Natural killer cell (primary cell): ENCODE data around the gene LSM14A. TPM values are rescaled to one million over a fixed set of nuclear protein-coding genes. Genes with fewer than 3 reads are reported as not detected.

Experiments used
- ATAC-seq, 3 donors: fragments of 150-1000 bp in 2 of 3; fragments of 200-7000 bp in 1 of 3; cut with Tn5 transposase; 1 replicate in 1 of 3; 2 replicates in 2 of 3; pipeline ENCODE4 v1.10.0; 2021; ENCODE audit warnings: mild to moderate bottlenecking in 2 of 3, moderate library complexity in 2 of 3
- DNase-seq, 2 donors: peaks; one replicate each; pipeline versions ENCODE4 v3.0.0 to v3.0.0-alpha.2; 2013 to 2021; ENCODE audit warnings: mixed read lengths in 1 of 2
- H3K27ac ChIP-seq: one replicate; pipeline ENCODE4 v1.5.1; 2013; ENCODE audit warnings: mild to moderate bottlenecking, low read length
- H3K27me3 ChIP-seq: one replicate; pipeline ENCODE4 v1.6.1; 2013; ENCODE audit warnings: low read length; ENCODE audit not compliant: control insufficient read depth, insufficient read depth
- H3K36me3 ChIP-seq: one replicate; pipeline ENCODE4 v1.6.1; 2013; ENCODE audit warnings: low read length; ENCODE audit not compliant: control insufficient read depth, insufficient read depth
- H3K4me1 ChIP-seq: one replicate; pipeline ENCODE4 v1.6.1; 2013; ENCODE audit warnings: low read length; ENCODE audit not compliant: control insufficient read depth, insufficient read depth
- H3K4me3 ChIP-seq: one replicate; pipeline ENCODE4 v1.5.1; 2013; ENCODE audit warnings: low read length
- H3K9me3 ChIP-seq: one replicate; pipeline ENCODE4 v1.6.1; 2013; ENCODE audit warnings: low read length; ENCODE audit not compliant: control insufficient read depth, insufficient read depth
- H3K27ac Mint-ChIP-seq, 2 donors: one replicate each; pipeline ENCODE4 v1.8.0; 2022; ENCODE audit warnings: mild to moderate bottlenecking in 2 of 2, mixed read lengths in 2 of 2, moderate library complexity in 1 of 2
- H3K27me3 Mint-ChIP-seq, 2 donors: one replicate each; pipeline ENCODE4 v1.8.0; 2022; ENCODE audit warnings: low read depth in 2 of 2, mixed read lengths in 2 of 2
- H3K36me3 Mint-ChIP-seq: one replicate; pipeline ENCODE4 v1.8.0; 2022; ENCODE audit warnings: mixed read lengths
- H3K4me1 Mint-ChIP-seq, 2 donors: one replicate each; pipeline ENCODE4 v1.8.0; 2022; ENCODE audit warnings: mixed read lengths in 2 of 2
- H3K4me3 Mint-ChIP-seq: one replicate; pipeline ENCODE4 v1.8.0; 2022; ENCODE audit warnings: mild to moderate bottlenecking, moderate library complexity, mixed read lengths
- H3K9me3 Mint-ChIP-seq, 2 donors: one replicate each; pipeline ENCODE4 v1.8.0; 2022; ENCODE audit warnings: mixed read lengths in 2 of 2
- WGBS: methylation state at CpG from one replicate; pipeline ENCODE4 v1.1.7; 2013; ENCODE audit warnings: missing lambda C conversion rate; ENCODE audit not compliant: insufficient coverage; 5-methylcytosine and 5-hydroxymethylcytosine counted together
- intact Hi-C: fragments of 100-400 bp; cut with micrococcal nuclease; formaldehyde crosslinking; loops from one replicate; pipeline ENCODE4 v1.14.2; 2022
- total RNA-seq, 4 donors: library from RNA; stranded (reverse); fragments of 120-200 nt in 1 of 4; gene quantifications; one replicate each; pipeline versions ENCODE4 v1.2.3 to v1.2.4, GENCODE V29; 2013 to 2022
- TF ChIP-seq, protein P1 (sequence below): fragments of 200-600 bp; IDR thresholded peaks from one replicate; pipeline ENCODE4 v1.8.0; 2022; ENCODE audit warnings: antibody characterized with exemption

LSM14A gene
- total RNA-seq, 3 donors from 2014 or later (not counting 1 experiment from before 2014, with no cell fraction given) = 201 to 246 (median 202) TPM

DNA sequence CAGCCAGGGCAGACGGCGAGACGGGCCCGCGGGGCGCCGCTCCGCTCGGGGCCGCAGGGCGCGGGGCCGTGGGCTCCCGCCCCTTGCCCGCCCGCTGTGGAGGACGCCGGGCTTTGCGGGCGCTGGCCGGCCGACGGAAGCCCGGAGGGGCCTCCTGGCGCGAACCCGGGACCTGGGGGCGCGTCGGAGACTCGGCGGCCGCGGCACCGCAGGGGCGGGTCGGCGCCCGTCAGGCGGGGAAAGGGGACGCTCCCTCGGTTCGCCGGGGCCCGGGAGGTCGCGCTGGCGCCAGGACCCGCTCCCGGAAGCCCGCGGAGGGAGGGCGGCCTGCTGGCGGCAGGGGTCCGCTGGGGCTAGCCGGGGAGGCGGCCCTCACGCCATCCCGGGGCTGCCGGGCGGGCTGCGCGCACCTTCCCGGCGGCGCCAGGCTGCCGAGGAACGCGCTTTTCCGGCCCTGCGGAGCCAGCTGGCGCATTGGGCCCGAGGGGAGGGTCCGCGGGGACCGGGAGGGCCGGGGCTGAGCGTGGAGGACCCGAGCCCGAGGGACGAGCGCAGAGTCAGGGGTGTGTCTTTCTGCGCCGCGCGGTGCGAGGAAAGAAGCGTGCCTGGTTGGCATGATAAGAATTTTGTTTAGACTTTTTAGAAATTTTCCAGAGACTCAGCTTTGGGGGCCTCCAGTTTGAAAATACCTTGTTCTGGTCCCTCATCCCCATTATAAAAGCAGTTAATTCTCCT is 82.6 kb downstream of the LSM14A start:
- Histone ChIP-seq H3K36me3 (no peaks in the 10 kb centered on the region), H3K27me3 (no peaks in the 10 kb centered on the region), H3K9me3 (no peaks in the 10 kb centered on the region), H3K4me1 (peaks cover 13% of the 10 kb centered on the region), H3K4me3 (peak overlapping the region; percentile 51), H3K27ac (peak overlapping the region; percentile 43)
- Mint-ChIP-seq H3K4me1 (peaks cover 18 to 24% of the 10 kb centered on the region in 2 donors), H3K4me3 (peak overlapping the region; percentile 83), H3K27me3 (no peaks in the 10 kb centered on the region), H3K36me3 (no peaks in the 10 kb centered on the region), H3K9me3 (no peaks in the 10 kb centered on the region), H3K27ac (peak overlapping the region; percentile 75 to 98)
- ATAC-seq (peak; percentile 62 to 70 (median 68)), DNase-seq (peak; percentile 52 to 55)
- intact Hi-C loops = loop anchor here (2.0 to 5.0 kb wide), 2 partner anchors 70 to 82 kb away; no protein-coding TSS in a partner anchor
- under 1% methylated on average over 88 of the region's 88 CpGs for WGBS
- TF ChIP-seq, protein P1, sequence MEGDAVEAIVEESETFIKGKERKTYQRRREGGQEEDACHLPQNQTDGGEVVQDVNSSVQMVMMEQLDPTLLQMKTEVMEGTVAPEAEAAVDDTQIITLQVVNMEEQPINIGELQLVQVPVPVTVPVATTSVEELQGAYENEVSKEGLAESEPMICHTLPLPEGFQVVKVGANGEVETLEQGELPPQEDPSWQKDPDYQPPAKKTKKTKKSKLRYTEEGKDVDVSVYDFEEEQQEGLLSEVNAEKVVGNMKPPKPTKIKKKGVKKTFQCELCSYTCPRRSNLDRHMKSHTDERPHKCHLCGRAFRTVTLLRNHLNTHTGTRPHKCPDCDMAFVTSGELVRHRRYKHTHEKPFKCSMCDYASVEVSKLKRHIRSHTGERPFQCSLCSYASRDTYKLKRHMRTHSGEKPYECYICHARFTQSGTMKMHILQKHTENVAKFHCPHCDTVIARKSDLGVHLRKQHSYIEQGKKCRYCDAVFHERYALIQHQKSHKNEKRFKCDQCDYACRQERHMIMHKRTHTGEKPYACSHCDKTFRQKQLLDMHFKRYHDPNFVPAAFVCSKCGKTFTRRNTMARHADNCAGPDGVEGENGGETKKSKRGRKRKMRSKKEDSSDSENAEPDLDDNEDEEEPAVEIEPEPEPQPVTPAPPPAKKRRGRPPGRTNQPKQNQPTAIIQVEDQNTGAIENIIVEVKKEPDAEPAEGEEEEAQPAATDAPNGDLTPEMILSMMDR = no peak

DNA sequence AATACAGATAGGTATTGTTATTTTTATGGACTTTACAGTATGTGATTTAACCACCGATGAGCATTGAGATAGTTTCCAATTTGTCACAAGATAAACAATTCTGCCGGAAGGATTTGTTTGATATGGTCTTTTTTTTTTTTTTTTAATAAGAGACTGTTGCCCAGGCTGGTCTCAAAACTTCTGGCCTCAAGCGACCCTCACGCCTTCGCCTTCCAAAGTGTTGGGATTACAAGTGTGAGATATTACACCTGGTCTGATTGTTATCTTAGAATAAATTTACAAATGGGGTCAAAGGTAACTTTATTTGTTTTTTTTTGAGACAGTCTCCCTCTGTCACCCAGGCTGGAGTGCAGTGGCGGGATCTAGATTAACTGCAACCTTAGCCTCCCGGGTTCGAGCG is 83.2 kb downstream of the LSM14A start:
- H3K9me3 ChIP-seq = no peaks in the 10 kb centered on the region
- no peaks in the 10 kb centered on the region for H3K36me3 ChIP-seq
- H3K4me1 ChIP-seq = peaks cover 13% of the 10 kb centered on the region
- H3K4me3 ChIP-seq = peak overlapping the region; percentile 51
- WGBS = 59% methylated on average over 9 of the region's 9 CpGs
- H3K27me3 ChIP-seq = no peaks in the 10 kb centered on the region
- ATAC-seq = no peak
- no peak for DNase-seq
- TF ChIP-seq, protein P1 = no peak
- Mint-ChIP-seq H3K27me3 (no peaks in the 10 kb centered on the region), H3K4me3 (peak overlapping the region; percentile 83), H3K9me3 (no peaks in the 10 kb centered on the region), H3K27ac (peak overlapping the region; percentile 45 to 75), H3K36me3 (no peaks in the 10 kb centered on the region), H3K4me1 (peaks cover 20 to 25% of the 10 kb centered on the region in 2 donors)
- no peak overlapping the region for H3K27ac ChIP-seq
- intact Hi-C loops = loop anchor here (2.0 kb wide), 1 partner anchor 71 kb away; no protein-coding TSS in a partner anchor

DNA sequence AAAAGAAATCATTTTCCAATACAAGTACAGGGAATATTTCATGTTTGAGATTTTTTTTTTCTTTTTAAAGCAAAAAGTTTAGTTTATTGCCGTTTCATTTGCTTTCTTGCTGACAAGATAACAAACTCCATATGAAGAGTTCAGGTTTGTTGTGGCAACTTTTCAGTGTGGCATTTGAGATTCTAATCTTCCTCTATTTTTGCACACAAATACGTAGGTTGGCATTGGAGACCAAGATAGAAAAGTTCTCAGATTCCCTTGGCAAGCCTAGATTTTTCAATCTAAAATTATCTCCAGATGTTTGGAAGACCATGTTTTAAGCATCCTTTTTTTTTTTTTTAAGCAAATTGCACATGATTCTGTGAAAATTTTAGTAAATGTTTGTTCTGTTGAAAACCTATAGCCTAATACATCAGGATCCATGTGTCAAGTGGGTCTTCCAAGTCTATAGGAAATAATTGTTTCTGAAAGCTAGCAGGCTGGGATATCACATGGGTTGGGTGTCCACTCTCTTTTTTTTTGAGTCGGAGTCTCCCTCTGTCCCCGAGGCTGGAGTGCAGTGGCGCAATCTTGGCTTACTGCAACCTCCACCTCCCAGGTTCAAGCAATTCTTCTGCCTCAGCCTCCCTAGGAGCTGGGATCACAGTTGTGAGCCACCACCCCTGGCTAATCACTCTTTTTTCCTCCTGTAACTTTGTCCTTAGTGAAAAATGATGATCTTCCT is 84.7 kb downstream of the LSM14A start:
- Histone ChIP-seq H3K27me3 (no peaks in the 10 kb centered on the region), H3K9me3 (no peaks in the 10 kb centered on the region), H3K4me1 (peaks cover 13% of the 10 kb centered on the region), H3K4me3 (no peak overlapping the region), H3K36me3 (no peaks in the 10 kb centered on the region), H3K27ac (no peak overlapping the region)
- intact Hi-C loops = no loop called here
- 96% methylated on average over 4 of the region's 5 CpGs for WGBS
- TF ChIP-seq, protein P1 = no peak
- ATAC-seq = no peak
- Mint-ChIP-seq H3K36me3 (no peaks in the 10 kb centered on the region), H3K27ac (peak overlapping the region; percentile 0 to 50), H3K4me3 (peak overlapping the region; percentile 56), H3K4me1 (peaks cover 20 to 30% of the 10 kb centered on the region in 2 donors), H3K27me3 (no peaks in the 10 kb centered on the region), H3K9me3 (no peaks in the 10 kb centered on the region)
- DNase-seq = no peak
